ENCODE results near the gene SLC16A11.
A peak's percentile ranks its signal among the peaks of the same experiment; 100 is the strongest.
"Not testable (repeated sequence)": the region's sequence is repeated elsewhere in the genome, so short reads cannot be mapped to it uniquely, and the experiment has no call there.

The SLC16A11 gene

DNA sequence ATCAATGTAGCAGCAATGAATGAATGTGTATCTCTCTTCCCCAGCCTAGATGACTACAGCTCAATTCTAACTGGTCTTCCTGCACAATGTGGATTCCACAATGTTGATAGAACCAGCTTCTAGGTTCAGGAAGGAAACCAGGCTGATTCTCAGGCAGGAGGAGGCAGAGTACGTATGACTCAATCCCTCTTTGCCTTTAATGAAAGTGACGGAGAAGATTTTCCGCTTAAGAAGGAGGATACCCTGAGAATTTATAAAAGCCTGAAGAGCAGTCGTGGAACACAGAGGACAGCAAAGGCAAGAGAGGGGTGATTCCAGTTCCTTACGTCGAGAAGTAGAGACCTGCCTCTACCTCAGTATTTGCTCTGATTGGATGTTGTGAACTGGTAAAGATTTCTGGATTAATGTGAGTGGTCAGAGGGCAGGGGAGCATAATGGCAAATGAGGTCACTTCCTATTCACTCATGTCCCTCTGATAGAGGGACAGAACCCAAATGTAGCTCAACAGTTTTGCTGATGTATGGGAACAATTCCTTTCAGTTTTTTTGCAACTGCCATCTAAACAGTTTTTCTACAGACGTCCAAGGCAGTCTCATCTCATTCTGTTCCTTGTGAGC lies 15.0 kb upstream of the SLC16A11 start:
- no peak for DNase-seq

DNA sequence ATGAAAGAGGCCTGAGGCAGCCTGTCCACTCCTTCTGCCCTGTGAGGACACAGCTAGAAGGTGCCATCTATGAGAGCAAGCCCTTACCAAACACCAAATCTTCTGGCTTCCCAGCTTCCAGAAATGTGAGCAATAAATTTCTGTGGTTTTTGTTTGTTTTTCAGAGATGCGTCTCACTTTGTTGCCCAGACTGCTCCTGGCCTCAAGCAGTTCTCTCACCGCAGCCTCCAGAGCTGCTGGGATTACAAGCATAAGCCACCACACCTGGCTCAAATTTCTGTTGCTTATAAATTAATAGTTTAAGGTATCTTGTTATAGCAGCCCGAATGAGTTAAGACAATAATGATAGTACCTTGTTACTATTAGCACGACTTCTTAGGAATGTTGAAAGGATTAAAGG lies 12.5 kb upstream of the SLC16A11 start:
- no peak for DNase-seq

DNA sequence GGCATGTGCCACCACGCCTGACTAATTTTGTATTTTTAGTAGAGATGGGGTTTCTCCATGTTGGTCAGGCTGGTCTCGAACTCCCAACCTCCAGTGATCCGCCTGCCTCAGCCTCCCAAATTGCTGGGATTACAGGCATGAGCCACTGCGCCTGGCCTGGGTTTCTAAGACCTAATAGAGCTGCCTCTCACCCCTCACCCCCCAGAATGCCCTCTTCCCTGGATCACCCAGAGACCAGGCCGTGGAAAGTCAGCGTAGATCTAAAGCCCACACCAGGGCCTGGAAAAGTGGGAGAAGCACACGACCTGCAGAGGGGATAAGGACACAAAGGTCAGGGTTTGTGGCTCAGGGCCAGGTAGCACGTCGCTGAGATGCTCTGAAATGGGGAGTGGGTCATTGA lies 6.7 kb upstream of the SLC16A11 start:
- DNase-seq, result not testable (repeated sequence)

DNA sequence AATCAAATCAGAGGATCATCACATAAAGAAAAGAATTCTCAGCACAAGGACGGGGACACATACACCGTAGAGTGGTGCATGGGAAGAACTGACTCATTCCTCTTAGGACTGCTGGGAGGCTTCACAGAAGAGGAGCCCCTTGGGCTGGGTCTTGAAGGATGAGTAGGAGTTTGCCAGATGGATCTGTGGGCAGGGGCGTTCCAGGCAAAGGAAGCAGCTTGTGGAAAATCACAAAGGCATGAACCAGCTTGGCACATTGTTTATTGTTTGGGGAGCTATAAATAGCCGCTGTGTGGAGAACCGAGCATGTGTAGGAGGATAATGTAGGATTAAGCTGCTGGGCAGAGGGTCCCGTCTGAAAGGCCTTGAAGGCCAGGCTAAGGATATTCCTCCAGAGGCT lies 5.1 kb upstream of the SLC16A11 start:
- DNase-seq, result no peak

DNA sequence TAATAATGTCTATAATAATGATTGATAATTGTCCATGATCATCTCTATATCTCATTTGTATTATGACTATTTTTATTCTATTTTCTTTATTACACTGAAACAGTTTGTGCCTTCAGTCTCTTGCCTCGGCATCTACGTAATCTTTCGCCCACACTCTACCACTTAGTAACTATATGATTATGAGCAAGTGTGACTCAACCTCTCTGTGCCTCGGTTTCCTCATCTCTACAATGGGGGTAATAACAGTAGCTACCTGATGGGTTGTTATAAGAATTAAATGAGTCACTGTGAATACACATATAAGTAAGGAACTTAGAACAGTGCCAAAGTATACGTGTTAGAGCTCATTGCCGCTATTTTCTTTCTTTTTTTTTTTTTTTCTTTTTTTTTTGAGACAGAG lies 3.7 kb upstream of the SLC16A11 start:
- no peak for DNase-seq

DNA sequence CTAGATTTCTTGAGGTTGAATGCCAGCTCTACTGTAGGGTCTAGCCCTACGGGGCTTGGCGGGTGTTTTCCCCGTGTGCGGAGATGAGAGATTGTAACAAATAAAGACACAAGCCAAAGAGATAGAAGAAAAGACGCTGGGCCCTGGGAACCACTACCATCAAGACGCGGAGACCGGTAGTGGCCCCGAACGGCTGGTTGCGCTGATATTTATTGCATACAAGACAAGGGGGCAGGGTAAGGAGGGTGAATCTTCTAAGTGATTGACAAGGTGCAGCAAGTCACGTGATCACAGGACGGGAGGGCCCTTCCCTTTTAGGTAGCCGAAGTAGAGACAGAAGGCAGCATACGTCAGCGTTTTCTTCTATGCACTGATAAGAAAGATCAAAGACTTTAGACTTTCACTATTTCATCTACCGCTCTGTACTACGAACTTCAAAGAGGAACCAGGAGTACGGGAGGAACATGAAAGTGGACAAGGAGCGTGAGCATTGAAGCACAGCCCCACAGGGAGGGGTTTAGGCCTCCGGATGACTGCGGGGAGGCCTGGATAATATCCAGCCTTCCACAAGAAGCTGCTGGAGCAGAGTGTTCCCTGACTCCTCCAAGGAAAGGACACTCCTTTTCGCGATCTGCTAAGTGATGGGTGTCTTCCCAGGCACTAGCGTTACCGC lies 3.0 kb upstream of the SLC16A11 start:
- DNase-seq, result peak; percentile 89 to 92

DNA sequence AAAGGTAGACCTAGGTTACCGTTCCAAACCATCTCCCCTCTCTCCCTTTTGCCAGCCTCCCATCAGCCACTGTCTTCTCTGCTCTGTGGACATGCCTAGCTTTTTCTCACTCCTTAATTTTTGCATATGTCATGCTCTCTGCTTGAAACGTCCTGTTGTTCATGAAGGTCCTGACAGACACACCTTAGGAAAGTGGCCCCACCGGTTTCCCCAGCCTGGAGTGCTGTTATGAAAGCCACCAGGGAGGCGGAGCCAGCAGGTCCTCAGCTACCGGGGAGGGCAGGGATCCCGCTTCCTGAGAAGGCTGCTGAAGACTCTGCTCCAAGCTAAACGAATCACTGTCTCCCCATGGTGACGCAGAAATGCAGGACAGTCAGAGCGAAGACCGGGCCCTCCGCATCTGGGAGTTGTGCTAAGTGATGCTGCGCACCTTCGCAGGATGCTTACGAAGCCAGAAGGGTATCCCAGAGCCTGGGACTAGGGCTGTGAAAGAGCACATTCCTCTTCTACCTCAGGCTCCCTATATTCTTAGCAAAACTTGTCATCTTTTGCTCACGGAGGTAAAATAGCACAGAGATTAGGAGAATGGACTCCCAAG lies 2.3 kb upstream of the SLC16A11 start:
- DNase-seq, result peak in 1 of 2 donors; percentile 51

DNA sequence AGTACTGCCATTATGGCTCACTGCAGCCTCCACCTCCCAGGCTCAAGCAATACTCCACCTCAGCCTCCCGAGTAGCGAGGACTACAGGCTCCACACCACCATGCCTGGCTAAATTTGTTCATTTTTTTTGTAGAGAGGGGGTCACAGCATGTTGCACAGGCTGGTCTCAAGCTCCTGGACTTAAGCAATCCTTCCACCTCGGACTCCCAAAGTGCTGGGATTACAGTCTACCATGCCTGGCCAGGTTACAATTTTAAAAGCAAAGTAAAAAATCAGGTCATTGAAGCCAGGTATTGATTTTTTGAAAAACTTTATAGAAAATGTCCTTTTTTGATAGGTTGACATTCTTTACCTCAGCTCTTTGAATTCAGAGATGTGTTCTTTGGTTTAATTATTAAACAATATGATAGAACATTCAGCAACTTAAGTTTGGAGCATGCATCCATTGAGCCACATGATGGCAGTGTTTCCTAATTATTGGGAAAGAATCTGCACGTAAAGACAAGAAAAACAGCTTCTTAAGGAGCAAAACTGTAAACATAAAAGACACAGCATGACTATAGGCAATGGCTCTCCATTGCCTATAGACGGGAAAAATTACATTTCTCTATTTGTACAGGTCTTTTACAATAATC lies 1.7 kb upstream of the SLC16A11 start:
- DNase-seq, result peak; percentile 62 to 84

DNA sequence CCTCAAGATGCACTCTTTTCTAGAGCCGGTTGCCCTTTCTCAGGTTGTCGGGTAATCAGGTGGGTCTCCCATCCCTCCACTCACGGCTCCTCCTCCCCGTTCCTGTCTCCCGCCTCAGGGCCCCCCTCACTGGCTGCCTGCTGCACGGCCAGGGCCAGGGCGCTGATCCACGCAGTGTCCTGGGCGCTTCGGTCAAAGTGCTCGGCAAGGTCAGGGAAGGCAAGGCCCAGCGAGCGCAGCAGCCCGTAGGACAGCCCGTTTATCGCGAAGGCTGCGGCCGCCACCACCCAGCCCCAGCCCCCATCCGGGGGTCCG lies 753 bp downstream of the SLC16A11 start:
- no peak for DNase-seq

DNA sequence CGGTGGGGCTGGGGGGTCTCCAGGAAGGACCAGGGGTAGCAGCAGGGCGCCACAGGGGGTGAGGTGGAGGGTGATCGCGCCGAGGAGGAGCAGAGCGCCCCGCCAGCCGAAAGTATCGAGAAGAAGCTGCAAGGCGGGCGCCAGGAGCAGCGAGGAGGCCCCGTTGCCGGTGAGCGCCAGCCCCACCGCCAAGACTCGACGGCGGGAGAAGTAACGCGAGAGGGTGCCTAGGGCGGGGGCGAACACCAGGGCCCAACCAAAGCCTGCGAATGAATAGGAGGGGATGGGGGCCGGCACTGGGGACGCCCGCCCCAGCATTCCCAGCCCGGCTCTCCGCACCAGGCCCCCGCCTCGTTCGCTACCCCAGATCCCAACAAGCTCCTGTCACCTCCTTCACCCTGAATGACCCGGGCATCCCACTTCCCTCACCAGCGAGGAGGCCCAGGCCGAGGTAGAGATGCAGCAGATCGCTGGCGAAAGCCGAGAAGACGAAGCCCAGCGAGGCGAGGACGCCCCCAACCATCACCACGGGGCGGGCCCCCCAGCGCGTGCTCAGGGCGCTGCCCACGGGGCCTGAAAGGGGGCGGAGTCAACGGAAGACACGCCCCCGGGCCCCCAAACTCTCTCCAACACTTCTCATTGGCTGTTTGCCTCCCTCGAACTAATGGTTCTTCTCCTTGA lies 1.3 kb downstream of the SLC16A11 start:
- peak; percentile 47 to 61 for DNase-seq

DNA sequence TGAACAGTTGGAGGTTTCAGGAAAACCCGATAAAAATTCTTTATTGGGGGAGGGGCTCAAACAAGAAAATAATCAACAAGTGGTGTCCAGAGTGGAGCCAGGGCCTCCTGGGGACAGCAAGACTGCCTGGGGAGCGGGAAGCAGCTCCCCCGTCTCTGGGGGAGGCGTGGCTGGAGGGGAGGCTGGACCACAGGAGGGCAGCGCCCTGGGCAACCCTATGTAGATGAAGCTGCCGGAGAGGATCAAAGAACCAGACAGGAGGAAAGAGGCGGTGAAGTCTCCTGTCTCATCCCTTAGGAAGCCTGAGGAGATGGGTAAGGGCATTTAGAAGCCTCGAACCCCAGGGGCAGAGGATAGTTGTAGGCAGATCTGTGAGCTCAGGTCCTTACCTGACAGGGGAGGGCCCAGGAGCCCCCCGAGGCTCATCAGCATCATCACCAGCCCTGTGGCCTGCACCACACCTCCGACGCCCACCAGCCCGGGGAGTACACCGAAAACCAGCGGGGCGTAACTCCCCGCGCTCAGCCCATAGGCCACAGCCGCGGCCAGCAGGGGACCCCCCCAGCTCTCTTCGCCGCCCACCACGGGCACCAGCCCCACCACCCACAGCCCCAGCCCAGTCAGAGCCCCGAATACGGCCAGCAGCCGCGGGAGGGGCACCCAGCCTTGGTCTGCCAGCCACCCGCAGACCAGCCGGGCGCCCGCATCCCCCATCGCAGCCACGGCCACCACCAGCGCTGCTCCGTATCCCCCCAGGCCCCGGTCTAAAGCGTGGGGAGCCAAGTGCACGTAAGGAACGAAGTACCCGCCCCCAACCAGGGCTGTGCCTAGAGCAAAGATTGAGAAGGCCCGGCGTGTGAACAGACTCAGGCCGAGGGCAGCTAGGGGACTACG lies 2.0 kb downstream of the SLC16A11 start:
- peak in 1 of 2 donors; percentile 47 for DNase-seq

DNA sequence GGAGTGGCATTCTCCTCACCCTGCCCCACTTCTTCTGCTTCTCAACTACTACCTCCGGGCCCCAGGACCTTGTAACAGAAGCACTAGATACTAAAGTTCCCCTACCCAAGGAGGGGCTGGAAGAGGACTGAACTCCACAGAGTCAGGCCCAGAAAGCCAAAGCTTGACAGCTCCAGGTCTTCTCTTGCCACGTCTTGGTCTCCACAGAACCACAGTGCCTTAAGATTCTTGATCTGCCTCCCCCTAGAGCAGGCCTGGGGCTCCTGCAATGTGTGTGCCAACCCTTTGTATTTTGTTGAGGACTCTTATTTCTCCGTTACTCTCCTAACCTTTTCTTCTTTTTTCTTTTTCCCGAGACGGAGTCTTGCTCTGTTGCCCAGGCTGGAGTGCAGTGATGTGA lies 4.1 kb downstream of the SLC16A11 start:
- peak in 1 of 2 donors; percentile 29 for DNase-seq

DNA sequence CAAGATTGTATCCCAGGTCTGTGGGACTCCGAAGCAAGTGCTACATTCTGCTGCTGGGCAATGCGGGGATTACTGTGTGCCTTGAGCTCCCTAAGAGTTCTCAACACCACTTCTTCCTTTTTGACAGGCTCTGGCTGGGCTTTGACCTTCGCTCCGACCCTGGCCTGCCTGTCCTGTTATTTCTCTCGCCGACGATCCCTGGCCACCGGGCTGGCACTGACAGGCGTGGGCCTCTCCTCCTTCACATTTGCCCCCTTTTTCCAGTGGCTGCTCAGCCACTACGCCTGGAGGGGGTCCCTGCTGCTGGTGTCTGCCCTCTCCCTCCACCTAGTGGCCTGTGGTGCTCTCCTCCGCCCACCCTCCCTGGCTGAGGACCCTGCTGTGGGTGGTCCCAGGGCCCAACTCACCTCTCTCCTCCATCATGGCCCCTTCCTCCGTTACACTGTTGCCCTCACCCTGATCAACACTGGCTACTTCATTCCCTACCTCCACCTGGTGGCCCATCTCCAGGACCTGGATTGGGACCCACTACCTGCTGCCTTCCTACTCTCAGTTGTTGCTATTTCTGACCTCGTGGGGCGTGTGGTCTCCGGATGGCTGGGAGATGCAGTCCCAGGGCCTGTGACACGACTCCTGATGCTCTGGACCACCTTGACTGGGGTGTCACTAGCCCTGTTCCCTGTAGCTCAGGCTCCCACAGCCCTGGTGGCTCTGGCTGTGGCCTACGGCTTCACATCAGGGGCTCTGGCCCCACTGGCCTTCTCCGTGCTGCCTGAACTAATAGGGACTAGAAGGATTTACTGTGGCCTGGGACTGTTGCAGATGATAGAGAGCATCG lies 5.6 kb downstream of the SLC16A11 start:
- DNase-seq, result no peak

DNA sequence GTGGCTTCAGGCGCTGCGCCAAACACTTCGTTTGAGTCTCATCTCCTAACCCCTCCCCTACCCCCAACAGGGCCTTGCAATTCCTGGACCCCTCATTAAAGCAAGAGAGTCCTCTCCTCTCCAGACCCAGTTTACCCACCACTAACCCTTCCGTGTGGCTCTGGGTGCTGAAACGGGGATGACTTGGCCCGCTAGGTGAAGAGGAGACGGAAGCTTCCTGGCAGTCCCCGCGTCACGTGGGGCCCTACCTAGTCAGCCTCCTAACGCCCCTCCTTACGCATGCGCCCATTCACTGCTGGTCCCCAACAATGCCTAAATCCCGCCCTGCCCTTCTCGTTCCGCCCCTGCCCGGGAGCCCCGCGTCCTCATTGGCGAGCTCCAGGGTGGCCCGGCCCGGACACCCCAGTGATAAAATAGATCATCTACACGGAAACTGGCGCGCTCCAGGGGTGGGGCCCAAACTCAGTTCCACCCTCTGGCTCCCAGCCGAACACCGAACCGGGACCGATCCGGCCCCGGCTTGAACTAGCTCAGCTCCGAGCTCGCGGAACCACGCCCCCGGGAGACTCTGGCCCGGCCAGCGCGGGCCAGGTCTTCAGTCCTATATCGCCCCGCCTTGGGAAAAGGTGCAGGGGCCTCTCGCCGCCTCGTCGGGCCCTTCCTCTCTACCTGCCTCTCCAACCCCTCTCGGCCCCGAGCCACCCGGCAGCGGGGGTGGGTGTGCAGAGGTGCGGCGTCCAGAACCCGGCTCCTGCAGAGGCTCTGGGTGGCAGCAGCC lies 8.1 kb downstream of the SLC16A11 start, which contains the start of gene SLC16A13:
Gene SLC16A13 (plus strand): TSS at position 425 of the 778 bp plus-strand sequence. CDS start 368 bp downstream, outside the sequence.
- DNase-seq, result peak; percentile 99

DNA sequence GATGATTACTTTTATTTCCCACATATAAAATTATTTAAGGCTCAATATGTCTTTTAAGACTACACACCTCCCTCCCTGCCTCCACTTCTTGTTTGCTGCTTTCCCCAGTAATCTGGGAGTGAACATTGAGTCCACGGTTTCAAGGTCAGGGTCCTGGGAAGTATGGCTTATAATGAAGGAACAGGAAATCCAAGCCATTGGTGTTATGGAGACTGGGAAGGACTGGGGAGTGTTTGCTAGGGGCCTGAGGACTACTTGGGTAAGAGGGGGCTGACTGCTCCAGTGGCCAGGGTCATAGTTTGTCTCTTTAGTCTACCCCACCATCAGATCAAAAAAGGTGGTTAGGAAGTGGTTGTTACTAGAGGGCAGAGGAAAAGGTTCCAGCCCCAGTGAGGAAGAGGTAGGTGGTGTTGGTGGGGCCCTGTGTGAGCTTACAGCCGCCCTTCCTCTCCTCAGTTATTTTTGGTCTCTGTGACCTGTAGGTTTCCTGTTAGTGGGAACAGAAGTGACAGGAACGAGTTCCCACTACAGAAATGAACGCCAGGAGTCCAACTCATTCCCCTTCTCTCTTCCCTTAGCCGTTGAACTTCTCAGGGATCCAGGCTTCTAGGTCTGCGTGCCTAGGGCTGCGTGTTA lies 8.8 kb downstream of the SLC16A11 start:
- peak; percentile 47 to 75 for DNase-seq

DNA sequence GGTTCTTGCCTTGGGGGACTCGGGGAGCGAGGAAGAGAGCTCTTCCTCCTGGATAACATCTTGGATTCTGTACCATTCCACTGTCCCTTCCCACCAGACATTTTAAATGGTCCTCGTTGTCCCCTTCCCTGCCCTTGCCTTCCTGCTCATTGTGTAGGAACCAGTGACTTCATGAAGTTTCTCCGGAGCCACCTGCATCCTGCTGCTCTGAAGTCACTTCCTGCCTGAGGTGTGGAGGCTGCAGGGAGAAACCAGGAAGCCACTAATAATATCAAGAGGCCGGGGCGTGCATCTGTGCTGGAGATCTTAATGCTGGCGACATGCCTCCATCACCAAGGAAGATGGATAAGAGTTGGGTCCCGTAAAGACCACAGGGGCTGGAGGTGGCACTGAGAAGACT lies 14.2 kb downstream of the SLC16A11 start:
- peak; percentile 38 to 58 for DNase-seq

DNA sequence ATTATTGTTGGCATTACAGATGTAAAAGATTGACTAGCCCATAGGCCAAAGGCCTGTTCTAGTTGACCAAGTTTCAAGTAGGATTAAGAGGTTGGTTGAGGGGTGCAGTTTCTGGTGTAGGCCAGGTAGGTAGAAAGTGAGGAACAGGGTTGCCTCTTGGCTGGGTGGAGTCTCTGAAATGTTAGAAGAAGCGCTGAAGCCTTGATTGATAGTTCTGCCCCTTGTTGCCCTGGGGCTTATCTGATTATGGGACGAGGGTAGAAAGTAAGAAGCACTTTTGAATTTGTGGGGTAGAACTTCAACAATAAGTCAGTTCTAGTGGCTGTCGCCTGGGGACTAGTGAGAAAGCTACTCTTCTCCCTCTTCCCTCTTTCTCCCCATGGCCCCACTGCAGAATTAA lies 14.8 kb downstream of the SLC16A11 start:
- DNase-seq, result no peak

DNA sequence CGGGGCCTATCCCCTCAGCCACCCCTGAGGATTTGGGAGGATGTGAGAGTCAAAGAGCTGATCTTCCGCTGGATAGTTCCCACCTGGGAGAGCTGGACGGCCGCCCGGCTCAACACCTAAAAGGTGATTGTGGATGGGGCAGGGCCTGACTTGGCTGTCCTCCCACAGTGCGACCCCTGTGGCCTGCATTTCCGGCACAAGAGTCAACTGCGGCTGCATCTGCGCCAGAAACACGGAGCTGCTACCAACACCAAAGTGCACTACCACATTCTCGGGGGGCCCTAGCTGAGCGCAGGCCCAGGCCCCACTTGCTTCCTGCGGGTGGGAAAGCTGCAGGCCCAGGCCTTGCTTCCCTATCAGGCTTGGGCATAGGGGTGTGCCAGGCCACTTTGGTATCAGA lies 16.6 kb downstream of the SLC16A11 start:
- DNase-seq, result no peak

DNA sequence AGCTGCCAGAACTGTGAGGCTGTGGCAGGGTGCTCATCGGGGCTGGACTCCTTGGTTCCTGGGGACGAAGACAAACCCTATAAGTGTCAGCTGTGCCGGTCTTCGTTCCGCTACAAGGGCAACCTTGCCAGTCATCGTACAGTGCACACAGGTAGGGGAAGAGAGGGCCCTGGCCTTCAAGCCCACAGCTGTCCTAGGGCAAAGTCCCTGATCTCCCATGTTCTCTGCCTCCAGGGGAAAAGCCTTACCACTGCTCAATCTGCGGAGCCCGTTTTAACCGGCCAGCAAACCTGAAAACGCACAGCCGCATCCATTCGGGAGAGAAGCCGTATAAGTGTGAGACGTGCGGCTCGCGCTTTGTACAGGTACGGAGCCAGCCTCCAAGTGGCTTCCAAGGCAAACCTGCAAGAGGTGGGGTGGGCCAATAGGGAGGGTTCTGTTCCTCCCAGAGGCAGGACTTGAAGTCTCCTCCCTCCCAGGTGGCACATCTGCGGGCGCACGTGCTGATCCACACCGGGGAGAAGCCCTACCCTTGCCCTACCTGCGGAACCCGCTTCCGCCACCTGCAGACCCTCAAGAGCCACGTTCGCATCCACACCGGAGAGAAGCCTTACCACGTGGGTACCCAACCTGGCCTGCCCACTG lies 17.3 kb downstream of the SLC16A11 start:
- no peak for DNase-seq

Measured in CD4-positive, alpha-beta T cell treated with Interferon alpha-2 for 1 hour (primary cell).